PC-9 (cell line): Measurements from ENCODE around the gene PDLIM5. TPM values are rescaled to one million over a fixed set of nuclear protein-coding genes. Genes with fewer than 3 reads are reported as not detected.

ENCODE experiments used
- BruUV-seq: library from RNA; stranded (reverse); fragments of 400-500 nt; replicated peaks from 2 replicates; lab custom pipeline; 2021; lab: Mats Ljungman, UMichigan
- CTCF ChIA-PET: fragments of 300-600 bp; sonication (Branson Sonifier 250); formaldehyde crosslinking; loops from one replicate; lab custom pipeline; 2022; ENCODE audit warnings: antibody characterized with exemption; lab: Charles Lee
- POLR2A ChIA-PET: fragments of 300-600 bp; sonication (Branson Sonifier 250); formaldehyde crosslinking; loops from one replicate; lab custom pipeline; 2022; ENCODE audit warnings: antibody characterized with exemption; ENCODE audit not compliant: unreplicated experiment; lab: Charles Lee
- DNase-seq, 2 experiments: peaks; one replicate each; pipeline versions ENCODE4 v3.0.0 to v3.0.0-alpha.2; 2015 to 2022; ENCODE audit warnings: mixed read lengths in 1 of 2
- H2AFZ ChIP-seq: fragments of 200-600 bp; sonication (generic); 2 replicates; pipeline ENCODE4 v1.8.1; 2017; ENCODE audit warnings: antibody characterized with exemption
- H3F3A ChIP-seq: fragments of 200-600 bp; sonication (generic); 2 replicates; pipeline ENCODE4 v1.8.1; 2017; ENCODE audit warnings: antibody characterized with exemption, mild to moderate bottlenecking, low read depth; ENCODE audit not compliant: insufficient read depth
- H3K27ac ChIP-seq: fragments of 200-600 bp; sonication (generic); 2 replicates; pipeline ENCODE4 v1.6.1; 2016; ENCODE audit warnings: mixed run types
- H3K27me3 ChIP-seq: fragments of 200-600 bp; sonication (generic); 2 replicates; pipeline ENCODE4 v1.6.1; 2016; ENCODE audit warnings: low read depth, mixed run types; ENCODE audit not compliant: insufficient read depth
- H3K36me3 ChIP-seq: fragments of 200-600 bp; sonication (generic); 2 replicates; pipeline ENCODE4 v1.6.1; 2016; ENCODE audit warnings: low read depth, mixed run types
- H3K4me1 ChIP-seq: fragments of 200-600 bp; sonication (generic); replicated peaks from 2 replicates; pipeline ENCODE4 v1.6.1; 2016; ENCODE audit warnings: mixed run types; ENCODE audit not compliant: insufficient read depth
- H3K4me2 ChIP-seq: fragments of 200-600 bp; sonication (generic); 2 replicates; pipeline ENCODE4 v1.6.1; 2017; ENCODE audit warnings: mixed run types
- H3K4me3 ChIP-seq: fragments of 200-600 bp; sonication (generic); 2 replicates; pipeline ENCODE4 v1.6.1; 2016; ENCODE audit warnings: mixed run types
- H3K79me2 ChIP-seq: fragments of 200-600 bp; sonication (generic); 2 replicates; pipeline ENCODE4 v1.6.1; 2017; ENCODE audit warnings: low read depth, mixed run types
- H3K9me2 ChIP-seq: fragments of 200-600 bp; sonication (generic); 2 replicates; pipeline ENCODE4 v1.8.1; 2017; ENCODE audit warnings: mild to moderate bottlenecking; ENCODE audit not compliant: insufficient read depth
- H3K9me3 ChIP-seq: fragments of 200-600 bp; sonication (generic); 2 replicates; pipeline ENCODE4 v1.8.1; 2016; ENCODE audit warnings: low read depth; ENCODE audit not compliant: insufficient read depth
- H4K20me1 ChIP-seq: fragments of 200-600 bp; sonication (generic); 2 replicates; pipeline ENCODE4 v1.8.1; 2017; ENCODE audit not compliant: insufficient read depth
- EZH2 ChIP-seq: fragments of 200-600 bp; sonication (generic); IDR thresholded peaks from 2 replicates; pipeline ENCODE4 v1.8.0; 2017; ENCODE audit warnings: antibody characterized with exemption, low read depth
- intact Hi-C: fragments of 100-400 bp; cut with micrococcal nuclease; formaldehyde crosslinking; loops from one replicate; pipeline ENCODE4 v1.10.0; 2022; ENCODE audit not compliant: unreplicated experiment
- total RNA-seq: library from RNA; stranded (reverse); gene quantifications from 2 replicates; pipeline ENCODE4 v1.2.3, GENCODE V29; 2021
- TF ChIP-seq, protein P1 (sequence below): fragments of 200-600 bp; sonication (generic); conservative IDR thresholded peaks from 2 replicates; pipeline ENCODE4 v1.6.1; 2017; ENCODE audit warnings: mixed run types, antibody characterized with exemption, mild to moderate bottlenecking, moderate library complexity

The PDLIM5 gene
- total RNA-seq, 1 experiment from 2014 or later: 130 TPM

DNA sequence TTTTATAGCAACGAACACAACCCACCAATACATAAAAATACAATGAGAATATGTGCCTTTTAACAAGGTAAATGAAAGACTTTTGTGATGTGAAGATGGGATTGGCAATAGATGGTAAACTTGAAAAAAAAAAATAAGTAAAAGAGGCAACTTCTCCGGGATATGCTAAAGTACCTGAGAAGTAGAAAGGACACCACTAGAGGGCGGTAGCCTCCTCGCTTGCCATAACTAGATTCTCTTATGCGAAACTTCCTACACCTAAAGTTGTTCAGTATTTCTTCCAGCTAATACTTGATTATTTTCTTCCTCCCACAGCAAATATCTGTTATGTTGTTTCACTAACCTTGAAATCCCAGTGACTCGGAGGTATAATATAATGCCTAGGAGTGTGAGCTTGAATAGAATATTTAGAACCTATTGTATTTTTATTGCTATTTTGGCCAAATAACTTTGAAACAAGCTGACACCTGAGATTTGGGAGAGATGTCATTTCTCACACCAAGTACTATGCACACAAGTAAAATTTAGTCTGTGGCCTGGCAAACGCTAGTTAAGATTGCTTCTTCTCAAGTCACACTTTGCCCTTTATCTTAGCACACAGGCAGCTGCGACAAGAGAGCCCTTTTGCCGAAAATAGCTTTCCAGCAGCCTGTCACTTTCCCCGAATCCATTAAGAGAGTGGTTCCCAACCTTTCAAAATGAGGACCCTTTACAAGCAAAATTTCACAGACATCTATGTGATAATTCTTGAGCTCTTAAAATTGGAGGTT, 44.9 kb upstream of the PDLIM5 start:
- no peaks in the 10 kb centered on the region for H3K36me3 ChIP-seq
- no peak overlapping the region for H3K4me3 ChIP-seq
- H4K20me1 ChIP-seq: no peaks in the 10 kb centered on the region
- no peak overlapping the region for H2AFZ ChIP-seq
- H3K27ac ChIP-seq: no peak overlapping the region
- H3K4me2 ChIP-seq: no peak overlapping the region
- no peaks in the 10 kb centered on the region for H3K27me3 ChIP-seq
- TF ChIP-seq EZH2: no peak
- TF ChIP-seq, protein P1, sequence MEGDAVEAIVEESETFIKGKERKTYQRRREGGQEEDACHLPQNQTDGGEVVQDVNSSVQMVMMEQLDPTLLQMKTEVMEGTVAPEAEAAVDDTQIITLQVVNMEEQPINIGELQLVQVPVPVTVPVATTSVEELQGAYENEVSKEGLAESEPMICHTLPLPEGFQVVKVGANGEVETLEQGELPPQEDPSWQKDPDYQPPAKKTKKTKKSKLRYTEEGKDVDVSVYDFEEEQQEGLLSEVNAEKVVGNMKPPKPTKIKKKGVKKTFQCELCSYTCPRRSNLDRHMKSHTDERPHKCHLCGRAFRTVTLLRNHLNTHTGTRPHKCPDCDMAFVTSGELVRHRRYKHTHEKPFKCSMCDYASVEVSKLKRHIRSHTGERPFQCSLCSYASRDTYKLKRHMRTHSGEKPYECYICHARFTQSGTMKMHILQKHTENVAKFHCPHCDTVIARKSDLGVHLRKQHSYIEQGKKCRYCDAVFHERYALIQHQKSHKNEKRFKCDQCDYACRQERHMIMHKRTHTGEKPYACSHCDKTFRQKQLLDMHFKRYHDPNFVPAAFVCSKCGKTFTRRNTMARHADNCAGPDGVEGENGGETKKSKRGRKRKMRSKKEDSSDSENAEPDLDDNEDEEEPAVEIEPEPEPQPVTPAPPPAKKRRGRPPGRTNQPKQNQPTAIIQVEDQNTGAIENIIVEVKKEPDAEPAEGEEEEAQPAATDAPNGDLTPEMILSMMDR: peak; percentile 78
- no TSS peak for BruUV-seq
- intact Hi-C loops: loop anchor here (2.0 kb wide), 2 partner anchors 46 to 190 kb away; no protein-coding TSS in a partner anchor
- no peaks in the 10 kb centered on the region for H3K9me3 ChIP-seq
- H3F3A ChIP-seq: no peaks in the 10 kb centered on the region
- peak; percentile 43 to 50 for DNase-seq
- POLR2A ChIA-PET: interaction anchor here (0.7 to 1.1 kb wide), 3 partner anchors 46 to 144 kb away, joined by 5 read pairs; no protein-coding TSS in a partner anchor
- H3K9me2 ChIP-seq: no peaks in the 10 kb centered on the region
- peaks cover 5% of the 10 kb centered on the region for H3K4me1 ChIP-seq
- H3K79me2 ChIP-seq: no peaks in the 10 kb centered on the region
- CTCF ChIA-PET: interaction anchor here (0.5 to 0.9 kb wide), 2 partner anchors 44 to 397 kb away, joined by 3 to 4 read pairs; no protein-coding TSS in a partner anchor

DNA sequence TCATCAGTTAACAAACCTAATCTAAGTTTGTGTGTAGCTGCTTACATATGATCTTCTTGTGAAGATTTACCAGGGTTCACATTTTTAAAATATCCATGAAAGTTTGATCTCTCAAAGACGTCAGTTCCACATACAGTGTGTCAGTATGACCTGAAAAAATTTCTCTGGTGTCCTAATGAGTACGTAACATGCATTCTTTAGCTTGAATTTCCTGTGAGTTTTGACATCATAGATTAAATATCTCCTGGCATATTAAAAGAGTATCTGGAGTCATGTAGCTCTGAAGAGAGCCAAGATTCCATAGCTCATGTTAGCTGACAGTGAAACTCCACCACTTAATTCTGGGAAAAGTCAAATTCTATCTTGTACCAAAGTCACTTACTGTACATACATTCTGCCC, 43.9 kb upstream of the PDLIM5 start:
- ChIA-PET CTCF (no interaction called here), POLR2A (interaction anchor here (0.7 kb wide), 1 partner anchor 78 kb away, joined by 5 read pairs; no protein-coding TSS in a partner anchor)
- Histone ChIP-seq H3K27me3 (no peaks in the 10 kb centered on the region), H3K4me1 (peaks cover 14% of the 10 kb centered on the region), H3K9me2 (no peaks in the 10 kb centered on the region), H3K36me3 (no peaks in the 10 kb centered on the region), H3K9me3 (0 out of 2 replicates have a peak, but pooled peaks cover 2% of the 10 kb centered on the region), H3K4me3 (no peak overlapping the region), H4K20me1 (no peaks in the 10 kb centered on the region), H3K27ac (no peak overlapping the region), H3F3A (peaks cover 9% of the 10 kb centered on the region), H2AFZ (no peak overlapping the region), H3K4me2 (no peak overlapping the region), H3K79me2 (no peaks in the 10 kb centered on the region)
- intact Hi-C loops: loop anchor here (2.0 kb wide), 2 partner anchors 45 to 189 kb away; no protein-coding TSS in a partner anchor
- DNase-seq: no peak
- no peak for TF ChIP-seq EZH2
- TF ChIP-seq, protein P1: no peak
- BruUV-seq: no TSS peak

DNA sequence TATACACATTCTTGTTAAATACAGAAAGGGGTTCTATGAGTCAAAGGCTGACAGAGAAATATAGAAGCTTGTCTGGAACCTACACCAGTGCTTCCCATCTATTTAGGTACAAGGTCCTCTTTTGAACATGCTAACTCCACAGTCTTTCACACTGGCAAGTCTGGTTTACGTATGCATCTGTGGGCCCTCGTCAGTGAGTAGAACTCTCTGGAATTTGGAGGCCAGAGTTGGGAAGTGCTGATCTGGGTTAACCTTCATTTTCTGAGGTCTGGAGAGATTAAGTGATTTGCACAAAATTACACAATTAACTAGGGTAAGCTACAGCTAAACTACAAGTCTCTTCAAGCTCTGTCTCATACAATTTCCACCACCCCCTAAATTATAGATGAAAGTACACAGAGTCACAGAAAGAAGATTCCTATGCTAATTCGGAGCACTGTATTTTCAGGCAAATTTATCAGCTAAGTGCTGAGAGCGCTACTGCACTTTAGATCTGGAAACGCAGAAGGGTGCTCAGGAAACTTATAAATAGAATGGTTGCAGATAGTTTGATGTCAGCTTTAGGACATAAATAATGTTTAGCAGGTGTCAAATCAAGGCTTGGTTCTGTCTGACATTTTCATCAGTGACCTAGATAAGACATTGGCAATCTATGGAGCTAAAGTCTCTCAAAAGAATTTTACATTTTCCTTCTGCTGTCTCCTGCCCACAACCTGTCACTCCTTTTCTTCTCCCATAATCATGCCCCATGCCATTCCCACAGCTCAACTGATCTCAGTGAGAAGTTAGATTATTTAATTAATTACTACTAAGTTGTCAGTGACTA, 43.0 kb upstream of the PDLIM5 start:
- Histone ChIP-seq H3F3A (peaks cover 12% of the 10 kb centered on the region), H4K20me1 (no peaks in the 10 kb centered on the region), H2AFZ (no peak overlapping the region), H3K9me3 (0 out of 2 replicates have a peak, but pooled peaks cover 2% of the 10 kb centered on the region), H3K9me2 (no peaks in the 10 kb centered on the region), H3K27ac (no peak overlapping the region), H3K4me2 (no peak overlapping the region), H3K79me2 (no peaks in the 10 kb centered on the region), H3K4me3 (no peak overlapping the region), H3K36me3 (no peaks in the 10 kb centered on the region), H3K27me3 (no peaks in the 10 kb centered on the region), H3K4me1 (peaks cover 22% of the 10 kb centered on the region)
- no peak for TF ChIP-seq EZH2
- TF ChIP-seq, protein P1: no peak
- POLR2A ChIA-PET: interaction anchor here (0.5 kb wide), 1 partner anchor 221 kb away, joined by 4 read pairs; no protein-coding TSS in a partner anchor
- no peak for DNase-seq
- CTCF ChIA-PET: no interaction called here
- intact Hi-C loops: no loop called here
- BruUV-seq: no TSS peak
